ENCODE results near the gene BCAM.

The BCAM gene

GRCh38 chr19:44808463-44809371 lies at the start of gene BCAM:
Gene BCAM (plus strand): TSS chr19:44809103. CDS start chr19:44809125, 22 bp downstream.
- in situ Hi-C loops (cut with HindIII; ENCODE audit: low pct_ligation_motif_present, low sequenced_read_pairs), result no loop called here
- Histone ChIP-seq H3K27ac (no peak within 1 kb of the TSS), H3K4me3 (ENCODE audit: low read depth, low read length) (peak within 1 kb of the TSS; percentile 51), H3K27me3 (replicated peaks) (no peaks in the 10 kb centered on the region), H3K36me3 (replicated peaks) (no peaks in the 10 kb centered on the region)
- no peak for TF ChIP-seq CTCF (IDR thresholded peaks at IDR 0.05; ENCODE audit: low read depth, low read length, missing control alignments)
- no peak for DNase-seq

GRCh38 chr19:44762038-44762437 lies 46.9 kb upstream of the BCAM start:
- TF ChIP-seq CTCF (IDR thresholded peaks at IDR 0.05; ENCODE audit: low read depth, low read length, missing control alignments), result no peak
- H3K27me3 ChIP-seq (replicated peaks), result no peaks in the 10 kb centered on the region
- peaks cover 35% of the 10 kb centered on the region for H3K36me3 ChIP-seq (replicated peaks)
- no peak overlapping the region for H3K4me3 ChIP-seq (ENCODE audit: low read depth, low read length)
- H3K27ac ChIP-seq, result no peak overlapping the region
- in situ Hi-C loops (cut with HindIII; ENCODE audit: low pct_ligation_motif_present, low sequenced_read_pairs), result no loop called here
- no peak for DNase-seq

GRCh38 chr19:44765033-44765948 lies 43.6 kb upstream of the BCAM start:
- H3K4me3 ChIP-seq (ENCODE audit: low read depth, low read length), result no peak overlapping the region
- in situ Hi-C loops (cut with HindIII; ENCODE audit: low pct_ligation_motif_present, low sequenced_read_pairs), result no loop called here
- peaks cover 11% of the 10 kb centered on the region for H3K36me3 ChIP-seq (replicated peaks)
- no peak for TF ChIP-seq CTCF (IDR thresholded peaks at IDR 0.05; ENCODE audit: low read depth, low read length, missing control alignments)
- no peak overlapping the region for H3K27ac ChIP-seq
- DNase-seq, result no peak
- no peaks in the 10 kb centered on the region for H3K27me3 ChIP-seq (replicated peaks)

GRCh38 chr19:44765949-44766335 lies 43.0 kb upstream of the BCAM start:
- Histone ChIP-seq H3K27ac (no peak overlapping the region), H3K27me3 (replicated peaks) (no peaks in the 10 kb centered on the region), H3K36me3 (replicated peaks) (peaks cover 4% of the 10 kb centered on the region), H3K4me3 (ENCODE audit: low read depth, low read length) (no peak overlapping the region)
- in situ Hi-C loops (cut with HindIII; ENCODE audit: low pct_ligation_motif_present, low sequenced_read_pairs), result no loop called here
- no peak for DNase-seq
- no peak for TF ChIP-seq CTCF (IDR thresholded peaks at IDR 0.05; ENCODE audit: low read depth, low read length, missing control alignments)

GRCh38 chr19:44767295-44768180 lies 41.4 kb upstream of the BCAM start:
- DNase-seq, result no peak
- Histone ChIP-seq H3K36me3 (replicated peaks) (no peaks in the 10 kb centered on the region), H3K27ac (no peak overlapping the region), H3K4me3 (ENCODE audit: low read depth, low read length) (no peak overlapping the region), H3K27me3 (replicated peaks) (no peaks in the 10 kb centered on the region)
- TF ChIP-seq CTCF (IDR thresholded peaks at IDR 0.05; ENCODE audit: low read depth, low read length, missing control alignments), result no peak
- in situ Hi-C loops (cut with HindIII; ENCODE audit: low pct_ligation_motif_present, low sequenced_read_pairs), result no loop called here
